Neural progenitor cell (in vitro differentiated cells): ENCODE data around the gene ZCCHC14. TPM values are rescaled to one million over a fixed set of nuclear protein-coding genes. Genes with fewer than 3 reads are reported as not detected.

Experiments used
- DNase-seq: peaks from one replicate; pipeline ENCODE4 v3.0.0-alpha.2; 2016; ENCODE audit warnings: low spot score
- H2AFZ ChIP-seq: fragments of 200-600 bp; sonication (generic); replicated peaks from 2 replicates; pipeline ENCODE4 v1.6.1; 2016; ENCODE audit warnings: antibody characterized with exemption
- H3F3A ChIP-seq: fragments of 200-600 bp; sonication (generic); 2 replicates; pipeline ENCODE4 v1.6.1; 2016; ENCODE audit warnings: antibody characterized with exemption, low read depth
- H3K27ac ChIP-seq: fragments of 200-600 bp; sonication (generic); 2 replicates; pipeline ENCODE4 v1.5.1; 2016; ENCODE audit warnings: mild to moderate bottlenecking
- H3K27me3 ChIP-seq: fragments of 200-600 bp; sonication (generic); 2 replicates; pipeline ENCODE4 v1.6.1; 2016; ENCODE audit warnings: mild to moderate bottlenecking, moderate library complexity
- H3K36me3 ChIP-seq: fragments of 200-600 bp; sonication (generic); 2 replicates; pipeline ENCODE4 v1.5.1; 2016
- H3K4me1 ChIP-seq: fragments of 200-600 bp; sonication (generic); 2 replicates; pipeline ENCODE4 v1.6.1; 2016; ENCODE audit warnings: mixed run types
- H3K4me2 ChIP-seq: fragments of 200-600 bp; sonication (generic); 2 replicates; pipeline ENCODE4 v1.6.1; 2016
- H3K4me3 ChIP-seq: fragments of 200-600 bp; sonication (generic); 2 replicates; pipeline ENCODE4 v1.5.1; 2016
- H3K79me2 ChIP-seq: fragments of 200-600 bp; sonication (generic); 2 replicates; pipeline ENCODE4 v1.6.1; 2016; ENCODE audit warnings: low read depth
- H3K9ac ChIP-seq: fragments of 200-600 bp; sonication (generic); 2 replicates; pipeline ENCODE4 v1.6.1; 2016
- H3K9me3 ChIP-seq: fragments of 200-600 bp; sonication (generic); 2 replicates; pipeline ENCODE4 v1.5.1; 2016; ENCODE audit warnings: low read depth
- H4K20me1 ChIP-seq: fragments of 200-600 bp; sonication (generic); 2 replicates; pipeline ENCODE4 v1.6.1; 2016; ENCODE audit warnings: low read depth
- H3K27ac Mint-ChIP-seq: 3 replicates; pipeline ENCODE4 v1.8.0; 2021; ENCODE audit warnings: mixed read lengths
- H3K27me3 Mint-ChIP-seq: 2 replicates; pipeline ENCODE4 v1.8.0; 2022; ENCODE audit warnings: low read depth, mild to moderate bottlenecking, inconsistent platforms, moderate library complexity, mixed read lengths; ENCODE audit not compliant: insufficient read depth
- H3K36me3 Mint-ChIP-seq: 3 replicates; pipeline ENCODE4 v1.8.0; 2021; ENCODE audit warnings: mixed read lengths
- H3K4me1 Mint-ChIP-seq: 3 replicates; pipeline ENCODE4 v1.8.0; 2021; ENCODE audit warnings: mixed read lengths
- H3K4me3 Mint-ChIP-seq: 3 replicates; pipeline ENCODE4 v1.8.0; 2021; ENCODE audit warnings: mild to moderate bottlenecking, moderate library complexity, mixed read lengths
- H3K9me3 Mint-ChIP-seq: 3 replicates; pipeline ENCODE4 v1.8.0; 2020; ENCODE audit warnings: mixed read lengths
- EZH2 ChIP-seq: fragments of 200-600 bp; sonication (generic); IDR thresholded peaks from 2 replicates; pipeline ENCODE4 v1.6.1; 2017; ENCODE audit warnings: antibody characterized with exemption, mild to moderate bottlenecking, moderate library complexity
- EZH2phosphoT487 ChIP-seq: fragments of 200-600 bp; sonication (generic); IDR thresholded peaks from 2 replicates; pipeline ENCODE4 v1.6.1; 2017; ENCODE audit warnings: antibody characterized with exemption
- total RNA-seq: library from RNA; depleted of rRNA; stranded (reverse); fragments of >200 nt; gene quantifications from 2 replicates; pipeline ENCODE4 v1.2.3, GENCODE V29; 2015; ENCODE audit warnings: low replicate concordance
- TF ChIP-seq, protein P1 (sequence below): fragments of 200-600 bp; sonication (generic); IDR thresholded peaks from 2 replicates; pipeline ENCODE4 v1.5.1; 2017; ENCODE audit warnings: antibody characterized with exemption, mild to moderate bottlenecking

Gene ZCCHC14
- total RNA-seq, 1 donor from 2014 or later, result 10.3 TPM

DNA sequence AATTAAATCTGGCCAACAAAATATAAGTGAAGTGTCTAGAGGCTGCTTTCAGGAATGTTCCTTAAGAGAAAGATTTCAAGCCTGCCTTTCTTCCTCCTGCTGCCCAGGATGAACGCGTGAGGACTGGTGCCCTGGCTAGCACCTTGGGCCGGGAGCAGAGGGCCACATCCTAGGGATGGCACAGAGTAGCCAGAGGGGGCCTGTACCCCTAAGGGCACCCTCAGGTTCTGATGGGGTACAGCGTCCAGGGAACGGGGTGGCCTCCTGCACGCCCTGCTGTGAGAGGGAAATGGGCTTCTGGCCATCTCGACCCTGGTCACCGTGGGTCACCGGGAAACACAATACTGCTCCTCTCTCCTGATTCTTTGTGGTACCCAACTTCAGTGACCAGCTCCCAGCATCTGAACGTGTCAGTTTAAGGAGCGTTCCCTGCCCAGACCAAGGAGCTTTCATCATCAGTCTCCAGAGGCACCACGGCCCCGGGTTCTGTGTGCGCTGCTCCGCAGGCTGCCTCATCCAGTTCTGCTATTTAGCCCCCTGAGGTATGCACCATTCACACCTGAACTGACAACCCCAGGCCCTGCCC, 60.4 kb downstream of the ZCCHC14 start:
- Mint-ChIP-seq H3K4me3 (no peak overlapping the region), H3K27ac (peak overlapping the region; percentile 14), H3K36me3 (peaks cover 2% of the 10 kb centered on the region), H3K4me1 (peaks cover 20% of the 10 kb centered on the region), H3K9me3 (no peaks in the 10 kb centered on the region), H3K27me3 (peaks cover 2% of the 10 kb centered on the region)
- Histone ChIP-seq H3K4me3 (no peak overlapping the region), H3K9me3 (no peaks in the 10 kb centered on the region), H3K79me2 (peaks cover 12% of the 10 kb centered on the region), H3K36me3 (no peaks in the 10 kb centered on the region), H3K4me2 (no peak overlapping the region), H3F3A (no peaks in the 10 kb centered on the region), H4K20me1 (peaks cover 15% of the 10 kb centered on the region), H3K4me1 (peaks cover under 1% of the 10 kb centered on the region), H3K9ac (no peak overlapping the region), H2AFZ (no peak overlapping the region), H3K27ac (no peak overlapping the region), H3K27me3 (no peaks in the 10 kb centered on the region)
- TF ChIP-seq, protein P1, sequence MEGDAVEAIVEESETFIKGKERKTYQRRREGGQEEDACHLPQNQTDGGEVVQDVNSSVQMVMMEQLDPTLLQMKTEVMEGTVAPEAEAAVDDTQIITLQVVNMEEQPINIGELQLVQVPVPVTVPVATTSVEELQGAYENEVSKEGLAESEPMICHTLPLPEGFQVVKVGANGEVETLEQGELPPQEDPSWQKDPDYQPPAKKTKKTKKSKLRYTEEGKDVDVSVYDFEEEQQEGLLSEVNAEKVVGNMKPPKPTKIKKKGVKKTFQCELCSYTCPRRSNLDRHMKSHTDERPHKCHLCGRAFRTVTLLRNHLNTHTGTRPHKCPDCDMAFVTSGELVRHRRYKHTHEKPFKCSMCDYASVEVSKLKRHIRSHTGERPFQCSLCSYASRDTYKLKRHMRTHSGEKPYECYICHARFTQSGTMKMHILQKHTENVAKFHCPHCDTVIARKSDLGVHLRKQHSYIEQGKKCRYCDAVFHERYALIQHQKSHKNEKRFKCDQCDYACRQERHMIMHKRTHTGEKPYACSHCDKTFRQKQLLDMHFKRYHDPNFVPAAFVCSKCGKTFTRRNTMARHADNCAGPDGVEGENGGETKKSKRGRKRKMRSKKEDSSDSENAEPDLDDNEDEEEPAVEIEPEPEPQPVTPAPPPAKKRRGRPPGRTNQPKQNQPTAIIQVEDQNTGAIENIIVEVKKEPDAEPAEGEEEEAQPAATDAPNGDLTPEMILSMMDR, result no peak
- no peak for TF ChIP-seq EZH2phosphoT487
- no peak for TF ChIP-seq EZH2
- no peak for DNase-seq

DNA sequence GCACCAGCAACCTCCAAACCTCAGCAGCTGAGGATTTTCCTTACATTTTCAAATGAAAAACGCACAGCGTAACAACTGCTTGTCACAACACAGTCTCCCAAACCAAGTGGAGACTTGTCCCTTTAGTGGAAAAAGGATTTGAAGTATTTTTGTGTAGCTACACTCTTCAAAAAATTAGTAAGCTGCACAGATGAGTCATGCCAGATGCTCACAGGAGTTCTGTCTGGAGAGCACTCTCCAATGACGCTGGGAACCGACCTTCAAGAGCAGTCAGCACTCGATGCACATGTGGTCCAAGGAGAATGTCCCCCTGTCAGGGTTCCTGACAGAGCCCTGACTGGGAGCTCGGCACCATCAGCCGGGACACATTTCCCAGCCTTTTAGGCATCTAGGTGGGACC, 60.9 kb downstream of the ZCCHC14 start:
- Histone ChIP-seq H3K9ac (no peak overlapping the region), H3K79me2 (peaks cover 12% of the 10 kb centered on the region), H3K27ac (no peak overlapping the region), H4K20me1 (peaks cover 19% of the 10 kb centered on the region), H3K4me3 (no peak overlapping the region), H3K4me2 (no peak overlapping the region), H3K4me1 (peaks cover 5% of the 10 kb centered on the region), H3K9me3 (no peaks in the 10 kb centered on the region), H3F3A (no peaks in the 10 kb centered on the region), H2AFZ (no peak overlapping the region), H3K36me3 (no peaks in the 10 kb centered on the region), H3K27me3 (no peaks in the 10 kb centered on the region)
- DNase-seq, result no peak
- Mint-ChIP-seq H3K27ac (peak overlapping the region; percentile 14), H3K36me3 (peaks cover 2% of the 10 kb centered on the region), H3K9me3 (no peaks in the 10 kb centered on the region), H3K27me3 (peaks cover 2% of the 10 kb centered on the region), H3K4me1 (peaks cover 20% of the 10 kb centered on the region), H3K4me3 (no peak overlapping the region)
- no peak for TF ChIP-seq EZH2
- TF ChIP-seq, protein P1, result no peak
- no peak for TF ChIP-seq EZH2phosphoT487

DNA sequence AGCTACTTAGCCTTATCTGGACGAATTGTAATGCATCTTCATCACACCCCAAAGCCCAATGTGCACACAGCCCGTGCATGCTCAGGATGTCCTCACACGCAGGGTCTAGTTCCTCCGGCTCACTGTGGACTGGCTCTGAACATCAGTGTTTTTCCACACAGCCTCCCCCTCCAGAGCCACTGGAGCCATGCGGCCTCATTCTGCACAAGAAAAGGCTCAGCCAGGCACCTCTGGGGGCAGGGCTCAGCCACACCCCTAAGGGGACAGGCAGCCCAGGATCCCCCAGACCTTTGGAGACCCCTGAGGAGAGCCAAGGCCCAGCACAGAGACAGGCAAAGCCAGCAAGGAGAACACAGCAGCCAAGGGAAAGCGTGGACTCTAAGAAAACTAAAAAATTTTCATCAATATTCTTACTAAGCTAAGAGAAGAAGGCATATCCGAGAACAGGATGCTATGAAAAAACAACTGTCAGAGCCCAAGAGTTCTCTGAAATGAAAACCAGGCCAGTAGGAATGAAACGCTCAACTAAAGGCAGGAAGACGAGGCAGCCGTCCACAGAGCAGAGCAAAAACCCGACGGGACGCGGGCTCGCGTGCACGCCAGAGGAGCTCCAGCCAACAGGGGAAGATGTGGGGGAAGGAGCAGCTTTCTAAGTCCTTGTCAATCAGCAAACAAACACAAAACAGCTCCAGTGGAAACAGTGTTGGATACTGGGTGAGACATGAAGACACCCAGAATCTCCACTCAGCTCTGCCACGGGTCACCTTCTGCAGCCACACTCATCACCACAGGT, 66.2 kb downstream of the ZCCHC14 start:
- Histone ChIP-seq H4K20me1 (peaks cover 41% of the 10 kb centered on the region), H3K9me3 (no peaks in the 10 kb centered on the region), H3K4me1 (peaks cover 19% of the 10 kb centered on the region), H3K27ac (no peak overlapping the region), H3K4me2 (peak overlapping the region; percentile 14), H3K79me2 (peaks cover 3% of the 10 kb centered on the region), H2AFZ (no peak overlapping the region), H3K9ac (no peak overlapping the region), H3K36me3 (no peaks in the 10 kb centered on the region), H3K27me3 (no peaks in the 10 kb centered on the region), H3F3A (no peaks in the 10 kb centered on the region), H3K4me3 (no peak overlapping the region)
- DNase-seq, result no peak
- Mint-ChIP-seq H3K27ac (peak overlapping the region; percentile 42), H3K36me3 (peaks cover 18% of the 10 kb centered on the region), H3K9me3 (no peaks in the 10 kb centered on the region), H3K4me1 (peaks cover 25% of the 10 kb centered on the region), H3K27me3 (peaks cover under 1% of the 10 kb centered on the region), H3K4me3 (no peak overlapping the region)
- TF ChIP-seq EZH2phosphoT487 (no peak), EZH2 (no peak)
- TF ChIP-seq, protein P1, result no peak
